ENCODE data around the gene TLR10. TPM values are rescaled to one million over a fixed set of nuclear protein-coding genes. Genes with fewer than 3 reads are reported as not detected.

The TLR10 gene
- total and polyA plus RNA-seq, 9 of the 15 experiments (the other 6 are each of a cell fraction or from before 2014, with no cell fraction given) = 0.03 to 0.05 TPM; not detected in 7

GRCh38 chr4:38745881-38746280 lies 36.9 kb downstream of the TLR10 start:
- DNase-seq (ENCODE audit: extremely low read depth in 1 of 4, low spot score in 3 of 4) (no peak), FAIRE-seq (no peak), ATAC-seq (no peak)
- Histone ChIP-seq H3K9ac (ENCODE audit: insufficient read depth in 1 of 2, low read depth in 2 of 2, low read length in 2 of 2) (no peak overlapping the region), H3K27ac (ENCODE audit: extremely low read depth, low read depth, low read length) (no peak overlapping the region), H3K79me2 (ENCODE audit: control insufficient read depth, insufficient read depth, low read length) (no peaks in the 10 kb centered on the region), H3K4me3 (no peak overlapping the region), H3K9me1 (ENCODE audit: control insufficient read depth, insufficient read depth, low read length) (no peaks in the 10 kb centered on the region), H3K36me3 (ENCODE audit: control insufficient read depth, insufficient read depth, low read length) (no peaks in the 10 kb centered on the region), H3K27me3 (ENCODE audit: control insufficient read depth in 2 of 2, insufficient read depth in 2 of 2, low read length in 2 of 2) (peaks cover 0 to 4% of the 10 kb centered on the region in 2 experiments; a peak in 1 of 5 replicates), H3K4me1 (replicated peaks in 1 of 2; ENCODE audit: control insufficient read depth in 2 of 2, insufficient read depth in 2 of 2, low read length in 2 of 2) (no peaks in the 10 kb centered on the region), H4K20me1 (replicated peaks; ENCODE audit: control insufficient read depth, insufficient read depth, low read length) (no peaks in the 10 kb centered on the region), H3K9me3 (replicated peaks; ENCODE audit: control insufficient read depth, insufficient read depth, low read depth, low read length) (0 out of 2 replicates have a peak, but pooled peaks cover 2% of the 10 kb centered on the region), H3K4me2 (ENCODE audit: insufficient read depth, low read length) (no peak overlapping the region), H2AFZ (ENCODE audit: low read depth, low read length) (no peak overlapping the region)
- BruUV-seq (replicated peaks) = no TSS peak
- ChIA-PET POLR2A (interaction anchor here (0.6 kb wide), 1 partner anchor 94 kb away, joined by 4 read pairs; no protein-coding TSS in a partner anchor), CTCF (ENCODE audit: low intra/inter-chr PET ratio) (no interaction called here)
- WGBS (ENCODE audit: insufficient coverage, low coverage, missing lambda C conversion rate) = 21% methylated on average over 5 of the region's 5 CpGs
- in situ Hi-C loops (cut with MboI) (no loop called here), intact Hi-C loops (cut with micrococcal nuclease) (no loop called here)
- no peak for TF ChIP-seq CGGBP1 (CRISPR knock-in tag; IDR thresholded peaks at IDR 0.05)
- no peak for TF ChIP-seq ZNF57 (CRISPR knock-in tag; IDR thresholded peaks at IDR 0.05)
- TF ChIP-seq REST (IDR thresholded peaks at IDR 0.05; ENCODE audit: borderline replicate concordance) = no peak
- TF ChIP-seq REST (CRISPR knock-in tag; IDR thresholded peaks at IDR 0.05; ENCODE audit: low read depth) = no peak
- TF ChIP-seq DMBX1 (CRISPR knock-in tag; IDR thresholded peaks at IDR 0.05; ENCODE audit: borderline replicate concordance) = no peak
- TF ChIP-seq NFE2L1 (tag; IDR thresholded peaks at IDR 0.05; ENCODE audit: borderline replicate concordance, low read depth) = no peak
- no peak for TF ChIP-seq L3MBTL2 (IDR thresholded peaks at IDR 0.05)

Data from K562 (cell line).